CD14-positive monocyte (primary cell): Measurements from ENCODE around the gene SLC1A1. TPM values are rescaled to one million over a fixed set of nuclear protein-coding genes. Genes with fewer than 3 reads are reported as not detected.
"Not testable (repeated sequence)": the region's sequence is repeated elsewhere in the genome, so short reads cannot be mapped to it uniquely, and the experiment has no call there.

ENCODE experiments used
- DNase-seq, 3 donors: peaks; one replicate each; pipeline ENCODE4 v3.0.0-alpha.2; 2011 to 2022
- H2AFZ ChIP-seq: 2 replicates; pipeline ENCODE4 v1.6.0; 2012; ENCODE audit warnings: mild to moderate bottlenecking, low read depth, low read length, inconsistent platforms; ENCODE audit not compliant: insufficient read depth, poor library complexity, severe bottlenecking
- H3K27ac ChIP-seq, 2 donors: 1 replicate in 1 of 2; 2 replicates in 1 of 2; pipeline ENCODE4 v1.5.1; 2012 to 2013; ENCODE audit warnings: low read length in 2 of 2, control low read depth in 1 of 2, inconsistent platforms in 1 of 2, low read depth in 1 of 2, mild to moderate bottlenecking in 1 of 2
- H3K27me3 ChIP-seq, 2 donors: one replicate each; pipeline versions ENCODE4 v1.6.0 to v1.6.1; 2011 to 2013; ENCODE audit warnings: low read length in 2 of 2; ENCODE audit not compliant: control insufficient read depth in 2 of 2, insufficient read depth in 2 of 2
- H3K36me3 ChIP-seq, 2 donors: replicated peaks in 1 of 2; 1 replicate in 1 of 2; 2 replicates in 1 of 2; pipeline versions ENCODE4 v1.5.1 to v1.6.1; 2012 to 2013; ENCODE audit warnings: low read length in 2 of 2, control low read depth in 1 of 2, inconsistent platforms in 1 of 2, mild to moderate bottlenecking in 1 of 2; ENCODE audit not compliant: insufficient read depth in 2 of 2, control insufficient read depth in 1 of 2
- H3K4me1 ChIP-seq, 2 donors: 1 replicate in 1 of 2; 2 replicates in 1 of 2; pipeline versions ENCODE4 v1.5.1 to v1.6.1; 2012 to 2013; ENCODE audit warnings: low read length in 2 of 2, control low read depth in 1 of 2, inconsistent platforms in 1 of 2, mild to moderate bottlenecking in 1 of 2, moderate library complexity in 1 of 2; ENCODE audit not compliant: insufficient read depth in 2 of 2, control insufficient read depth in 1 of 2
- H3K4me2 ChIP-seq: replicated peaks from 2 replicates; pipeline ENCODE3; 2012; ENCODE audit warnings: low read length, moderate library complexity, mild to moderate bottlenecking; ENCODE audit not compliant: poor library complexity, severe bottlenecking; ENCODE audit errors: extremely low read depth
- H3K4me3 ChIP-seq, 3 experiments: fragments of 200-600 bp in 1 of 3; sonication (generic) in 1 of 3; replicated peaks in 1 of 3; 1 replicate in 2 of 3; 2 replicates in 1 of 3; pipeline ENCODE4 v1.5.1; 2011 to 2013; ENCODE audit warnings: low read length in 3 of 3, mild to moderate bottlenecking in 3 of 3, control low read depth in 2 of 3, low read depth in 2 of 3, inconsistent platforms in 1 of 3, moderate library complexity in 1 of 3
- H3K79me2 ChIP-seq: 2 replicates; pipeline ENCODE4 v1.6.0; 2012; ENCODE audit warnings: mild to moderate bottlenecking, control low read depth, inconsistent platforms, low read length, moderate library complexity; ENCODE audit not compliant: insufficient read depth
- H3K9ac ChIP-seq: 2 replicates; pipeline ENCODE4 v1.6.0; 2017; ENCODE audit warnings: low read length, mild to moderate bottlenecking; ENCODE audit not compliant: insufficient read depth, poor library complexity, severe bottlenecking
- H3K9me3 ChIP-seq, 2 donors: replicated peaks in 1 of 2; 1 replicate in 1 of 2; 2 replicates in 1 of 2; pipeline versions ENCODE4 v1.5.1 to v1.6.1; 2012 to 2013; ENCODE audit warnings: low read length in 2 of 2, control low read depth in 1 of 2; ENCODE audit not compliant: control insufficient read depth in 1 of 2, insufficient read depth in 1 of 2
- H4K20me1 ChIP-seq: 2 replicates; pipeline ENCODE4 v1.6.0; 2012; ENCODE audit warnings: mild to moderate bottlenecking, low read length, control low read depth, moderate library complexity; ENCODE audit not compliant: insufficient read depth
- H3K27ac Mint-ChIP-seq, 7 donors: one replicate each; pipeline ENCODE4 v1.8.0; 2020; ENCODE audit warnings: mild to moderate bottlenecking in 7 of 7, mixed read lengths in 7 of 7, moderate library complexity in 6 of 7, inconsistent platforms in 2 of 7
- H3K27me3 Mint-ChIP-seq, 3 donors: one replicate each; pipeline ENCODE4 v1.8.0; 2021 to 2022; ENCODE audit warnings: low read depth in 3 of 3, mild to moderate bottlenecking in 3 of 3, mixed read lengths in 3 of 3, moderate library complexity in 3 of 3, inconsistent platforms in 1 of 3
- H3K36me3 Mint-ChIP-seq, 2 donors: one replicate each; pipeline ENCODE4 v1.8.0; 2020; ENCODE audit warnings: mixed read lengths in 2 of 2, inconsistent platforms in 1 of 2, mild to moderate bottlenecking in 1 of 2
- H3K4me1 Mint-ChIP-seq: one replicate; pipeline ENCODE4 v1.8.0; 2020; ENCODE audit warnings: mild to moderate bottlenecking, mixed read lengths
- H3K4me3 Mint-ChIP-seq, 2 donors: one replicate each; pipeline ENCODE4 v1.8.0; 2020; ENCODE audit warnings: mild to moderate bottlenecking in 2 of 2, mixed read lengths in 2 of 2, moderate library complexity in 1 of 2
- H3K9me3 Mint-ChIP-seq, 7 donors: one replicate each; pipeline ENCODE4 v1.8.0; 2020 to 2022; ENCODE audit warnings: mixed read lengths in 7 of 7, mild to moderate bottlenecking in 6 of 7, moderate library complexity in 6 of 7, inconsistent platforms in 2 of 7
- CTCF ChIP-seq: fragments of 200-600 bp; IDR thresholded peaks from one replicate; pipeline ENCODE4 v1.8.0; 2022; ENCODE audit warnings: antibody characterized with exemption, mild to moderate bottlenecking
- WGBS: methylation state at CpG from one replicate; pipeline ENCODE4 v1.1.5; 2013; ENCODE audit warnings: missing lambda C conversion rate; ENCODE audit not compliant: insufficient coverage; 5-methylcytosine and 5-hydroxymethylcytosine counted together
- intact Hi-C, 2 donors: fragments of 100-400 bp; cut with micrococcal nuclease; formaldehyde crosslinking; loops; one replicate each; pipeline versions ENCODE4 v1.15.0 to v1.15.1; 2023
- polyA plus RNA-seq, 3 donors: library from polyadenylated mRNA; depleted of rRNA in 1 of 3; unstranded in 2 of 3; stranded (reverse) in 1 of 3; fragments of 300-500 nt in 2 of 3; fragments of >200 nt in 1 of 3; fragmentation: Illumina TruSeq in 2 of 3; gene quantifications; 1 replicate in 2 of 3; 2 replicates in 1 of 3; pipeline ENCODE4 v1.2.3, GENCODE V29; 2012 to 2021

The SLC1A1 gene
- polyA plus RNA-seq, 3 donors = not detected

GRCh38 chr9:4541856-4542255, 51.6 kb downstream of the SLC1A1 start:
- Histone ChIP-seq H3K4me1 (no peaks in the 10 kb centered on the region), H3K4me2 (no peak overlapping the region), H3K9ac (no peak overlapping the region), H2AFZ (no peak overlapping the region), H3K9me3 (peaks cover 0 to 8% of the 10 kb centered on the region in 2 donors), H3K36me3 (no peaks in the 10 kb centered on the region), H3K79me2 (no peaks in the 10 kb centered on the region), H3K27me3 (no peaks in the 10 kb centered on the region), H4K20me1 (no peaks in the 10 kb centered on the region), H3K27ac (no peak overlapping the region), H3K4me3 (no peak overlapping the region)
- DNase-seq = no peak
- Mint-ChIP-seq H3K4me1 (no peaks in the 10 kb centered on the region), H3K27me3 (peaks cover 6 to 9% (median 8%) of the 10 kb centered on the region in 3 donors), H3K36me3 (no peaks in the 10 kb centered on the region), H3K27ac (no peak overlapping the region), H3K4me3 (no peak overlapping the region), H3K9me3 (peaks cover 0 to 7% (median 3%) of the 10 kb centered on the region in 7 donors)
- WGBS = 17% methylated on average over 1 of the region's 2 CpGs
- no peak for TF ChIP-seq CTCF
- intact Hi-C loops = no loop called here

- no CpG with 5 or more reads among the region's 5 CpGs for WGBS
- H3K4me1 ChIP-seq, H3K27ac ChIP-seq, H3K27me3 Mint-ChIP-seq, H2AFZ ChIP-seq, H3K4me2 ChIP-seq, H3K36me3 ChIP-seq, H4K20me1 ChIP-seq, DNase-seq, H3K27me3 ChIP-seq, intact Hi-C loops, H3K4me1 Mint-ChIP-seq, H3K27ac Mint-ChIP-seq, H3K9me3 Mint-ChIP-seq, H3K9ac ChIP-seq, H3K4me3 ChIP-seq, H3K36me3 Mint-ChIP-seq, H3K9me3 ChIP-seq, H3K79me2 ChIP-seq, H3K4me3 Mint-ChIP-seq: not testable (repeated sequence)
Measured at GRCh38 chr9:4544714-4545113, 54.4 kb downstream of the SLC1A1 start.
